HCT116 (cell line): ENCODE measurements around the gene RABEP1. TPM values are rescaled to one million over a fixed set of nuclear protein-coding genes. Genes with fewer than 3 reads are reported as not detected.

Experiments
- ATAC-seq: fragments of 200-7000 bp; cut with Tn5 transposase; 2 replicates; pipeline ENCODE4 v1.9.1; 2020; ENCODE audit warnings: mild to moderate bottlenecking, moderate library complexity
- BruUV-seq: library from RNA; stranded (reverse); fragments of 400-500 nt; replicated peaks from 2 replicates; lab custom pipeline; 2021; lab: Mats Ljungman, UMichigan
- CTCF ChIA-PET: fragments of 300-600 bp; sonication (Branson Sonifier 250); formaldehyde crosslinking; loops from one replicate; lab custom pipeline; 2021; ENCODE audit warnings: antibody characterized with exemption; lab: Charles Lee
- POLR2A ChIA-PET: fragments of 300-600, 350-600 bp; sonication (Branson Sonifier 250); formaldehyde crosslinking; loops from one replicate; lab custom pipeline; 2021; ENCODE audit warnings: antibody characterized with exemption; lab: Charles Lee
- RAD21 ChIA-PET, 2 experiments: fragments of 300-600 bp; sonication (Branson Sonifier 250); formaldehyde crosslinking; loops; one replicate each; lab custom pipeline; 2023; ENCODE audit warnings: low total read pairs in 2 of 2; ENCODE audit not compliant: uncharacterized antibody in 2 of 2, unreplicated experiment in 2 of 2, low non-redundant PET in 1 of 2; lab: Charles Lee
- DNase-seq: peaks from one replicate; pipeline ENCODE4 v3.0.0-alpha.2; 2010; ENCODE audit warnings: low read depth, low spot score
- H2AFZ ChIP-seq: fragments of 200-600 bp; shearing (Covaris generic), sonication (generic); 2 replicates; pipeline ENCODE4 v1.6.1; 2017; ENCODE audit warnings: low read depth, mixed run types, mixed read lengths, antibody characterized with exemption, low read length; ENCODE audit not compliant: poor library complexity, severe bottlenecking
- H3K27ac ChIP-seq: 2 replicates; pipeline ENCODE4 v1.5.1; 2012; ENCODE audit warnings: low read depth, low read length
- H3K27me3 ChIP-seq: fragments of 200-600 bp; sonication (generic); 2 replicates; pipeline ENCODE4 v1.6.1; 2016; ENCODE audit warnings: mixed run types, low read length, mixed read lengths; ENCODE audit not compliant: insufficient read depth
- H3K36me3 ChIP-seq, 2 experiments: fragments of 200-500 bp in 1 of 2; fragments of 200-600 bp in 1 of 2; sonication (Bioruptor generic) in 1 of 2; sonication (generic) in 1 of 2; 2 replicates each; pipeline versions ENCODE4 v1.5.1 to v1.6.1; 2014 to 2016; ENCODE audit warnings: low read length in 2 of 2, inconsistent platforms in 1 of 2, mixed read lengths in 1 of 2, mixed run types in 1 of 2; ENCODE audit not compliant: insufficient read depth in 2 of 2, control insufficient read depth in 1 of 2
- H3K4me1 ChIP-seq, 2 experiments: fragments of 200-600 bp in 1 of 2; sonication (generic) in 1 of 2; 2 replicates each; pipeline versions ENCODE4 v1.5.1 to v1.6.1; 2012 to 2017; ENCODE audit warnings: low read length in 2 of 2, inconsistent platforms in 1 of 2, mild to moderate bottlenecking in 1 of 2, mixed read lengths in 1 of 2, mixed run types in 1 of 2, moderate library complexity in 1 of 2; ENCODE audit not compliant: insufficient read depth in 2 of 2, control insufficient read depth in 1 of 2
- H3K4me2 ChIP-seq: fragments of 200-600 bp; sonication (generic); 2 replicates; pipeline ENCODE4 v1.6.1; 2017; ENCODE audit warnings: mixed run types, low read length, mixed read lengths
- H3K4me3 ChIP-seq, 2 experiments: fragments of 200-600 bp in 1 of 2; sonication (generic) in 1 of 2; replicated peaks in 1 of 2; 2 replicates each; pipeline ENCODE4 v1.5.1; 2011 to 2016; ENCODE audit warnings: low read length in 2 of 2, control low read depth in 1 of 2, low read depth in 1 of 2, mild to moderate bottlenecking in 1 of 2, mixed read lengths in 1 of 2, mixed run types in 1 of 2
- H3K79me2 ChIP-seq: fragments of 200-600 bp; sonication (generic); 2 replicates; pipeline ENCODE4 v1.6.1; 2017; ENCODE audit warnings: mild to moderate bottlenecking, mixed run types, low read length, moderate library complexity, mixed read lengths; ENCODE audit not compliant: insufficient read depth
- H3K9ac ChIP-seq: fragments of 200-600 bp; sonication (generic); 2 replicates; pipeline ENCODE4 v1.6.1; 2016; ENCODE audit warnings: low read length, mixed read lengths
- H3K9me2 ChIP-seq: fragments of 200-600 bp; sonication (generic), shearing (Covaris generic); 2 replicates; pipeline ENCODE4 v1.6.1; 2017; ENCODE audit warnings: mixed run types, mild to moderate bottlenecking, moderate library complexity; ENCODE audit not compliant: insufficient read depth
- H3K9me3 ChIP-seq, 2 experiments: fragments of 200-500 bp in 1 of 2; fragments of 200-600 bp in 1 of 2; sonication (Bioruptor generic) in 1 of 2; sonication (generic) in 1 of 2; 2 replicates each; pipeline ENCODE4 v1.6.1; 2014 to 2017; ENCODE audit warnings: low read length in 2 of 2, mixed read lengths in 2 of 2, inconsistent platforms in 1 of 2, low read depth in 1 of 2, mild to moderate bottlenecking in 1 of 2, mixed run types in 1 of 2, moderate library complexity in 1 of 2; ENCODE audit not compliant: control insufficient read depth in 1 of 2, insufficient read depth in 1 of 2
- H4K20me1 ChIP-seq: fragments of 200-600 bp; sonication (generic), shearing (Covaris generic); 2 replicates; pipeline ENCODE4 v1.6.1; 2017; ENCODE audit warnings: mixed run types, mild to moderate bottlenecking, moderate library complexity; ENCODE audit not compliant: insufficient read depth
- CBX3 ChIP-seq: IDR thresholded peaks from 2 replicates; pipeline ENCODE4 v1.6.1; 2012; ENCODE audit warnings: low read depth
- CEBPB ChIP-seq: IDR thresholded peaks from 2 replicates; pipeline ENCODE4 v1.6.1; 2012; ENCODE audit warnings: low read depth
- ELF1 ChIP-seq: IDR thresholded peaks from 2 replicates; pipeline ENCODE4 v1.6.1; 2012; ENCODE audit warnings: low read depth, borderline replicate concordance
- EZH2 ChIP-seq: fragments of 200-600 bp; sonication (generic); IDR thresholded peaks from 2 replicates; pipeline ENCODE4 v1.6.1; 2017; ENCODE audit warnings: antibody characterized with exemption, mixed run types
- EZH2phosphoT487 ChIP-seq: fragments of 200-600 bp; IDR thresholded peaks from 2 replicates; pipeline ENCODE4 v1.6.1; 2018; ENCODE audit warnings: antibody characterized with exemption, borderline replicate concordance
- FOSL1 ChIP-seq: IDR thresholded peaks from 2 replicates; pipeline ENCODE4 v1.6.1; 2012; ENCODE audit warnings: low read depth
- JUND ChIP-seq: IDR thresholded peaks from 2 replicates; pipeline ENCODE4 v1.6.1; 2012
- POLR2AphosphoS5 ChIP-seq: IDR thresholded peaks from 2 replicates; pipeline ENCODE4 v1.6.1; 2011; ENCODE audit warnings: mild to moderate bottlenecking, low read depth, low read length, moderate library complexity
- RAD21 ChIP-seq: IDR thresholded peaks from 2 replicates; pipeline ENCODE4 v1.6.1; 2012; ENCODE audit warnings: low read depth, mild to moderate bottlenecking
- SP1 ChIP-seq: IDR thresholded peaks from 2 replicates; pipeline ENCODE4 v1.6.1; 2012; ENCODE audit warnings: low read depth
- SRF ChIP-seq: IDR thresholded peaks from 2 replicates; pipeline ENCODE4 v1.6.1; 2012; ENCODE audit warnings: low read depth
- ZBTB33 ChIP-seq: IDR thresholded peaks from 2 replicates; pipeline ENCODE4 v1.6.1; 2011; ENCODE audit warnings: mild to moderate bottlenecking, low read length, moderate library complexity; ENCODE audit not compliant: insufficient replicate concordance; ENCODE audit errors: extremely low read depth
- ZFX ChIP-seq: fragments of 450-650 bp; IDR thresholded peaks from 2 replicates; pipeline ENCODE4 v1.6.1; 2017
- ZNF274 ChIP-seq: fragments of 200-500 bp; sonication (Bioruptor generic); IDR thresholded peaks from 2 replicates; pipeline ENCODE4 v1.6.1; 2014; ENCODE audit warnings: mild to moderate bottlenecking, low read depth, low read length, inconsistent platforms
- intact Hi-C: fragments of 100-400 bp; cut with micrococcal nuclease; formaldehyde crosslinking; loops from 2 replicates; pipeline ENCODE4 v1.10.0; 2022
- total RNA-seq: library from RNA; stranded (reverse); gene quantifications from one replicate; pipeline ENCODE4 v1.2.1, GENCODE V29; 2021; ENCODE audit not compliant: unreplicated experiment
- TF ChIP-seq, protein P1 (sequence below): IDR thresholded peaks from 2 replicates; pipeline ENCODE4 v1.6.1; 2012
- TF ChIP-seq, protein P2 (sequence below): IDR thresholded peaks from 2 replicates; pipeline ENCODE4 v1.6.1; 2012
- TF ChIP-seq, protein P3 (sequence below), 3 experiments: fragments of 200-600 bp in 1 of 3; sonication (generic) in 1 of 3; IDR thresholded peaks in 2 of 3; conservative IDR thresholded peaks in 1 of 3; 2 replicates each; pipeline ENCODE4 v1.5.1; 2012 to 2017; ENCODE audit warnings: low read depth in 2 of 3, low read length in 2 of 3, antibody characterized with exemption in 1 of 3, borderline replicate concordance in 1 of 3, control low read depth in 1 of 3, mild to moderate bottlenecking in 1 of 3, mixed read lengths in 1 of 3, mixed run types in 1 of 3, moderate library complexity in 1 of 3; ENCODE audit not compliant: insufficient read depth in 1 of 3

RABEP1 gene
- total RNA-seq, 1 experiment from 2014 or later = 38.5 TPM

- H3K9me2 ChIP-seq = no peaks in the 10 kb centered on the region
- ChIA-PET CTCF (no interaction called here), RAD21 (no interaction called here), POLR2A (interaction anchor here (0.6 kb wide), 1 partner anchor 12 kb away, joined by 3 read pairs; no protein-coding TSS in a partner anchor)
- H2AFZ ChIP-seq = no peak overlapping the region
- intact Hi-C loops = no loop called here
- H3K4me3 ChIP-seq = no peak overlapping the region
- no peak overlapping the region for H3K4me2 ChIP-seq
- no TSS peak for BruUV-seq
- TF ChIP-seq POLR2AphosphoS5 = no peak
- no peak for TF ChIP-seq CEBPB
- no peak for TF ChIP-seq FOSL1
- no peak for TF ChIP-seq RAD21
- TF ChIP-seq, protein P1, sequence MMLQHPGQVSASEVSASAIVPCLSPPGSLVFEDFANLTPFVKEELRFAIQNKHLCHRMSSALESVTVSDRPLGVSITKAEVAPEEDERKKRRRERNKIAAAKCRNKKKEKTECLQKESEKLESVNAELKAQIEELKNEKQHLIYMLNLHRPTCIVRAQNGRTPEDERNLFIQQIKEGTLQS = no peak
- no peak for ATAC-seq
- H3K36me3 ChIP-seq = no peaks in the 10 kb centered on the region
- DNase-seq = no peak
- H3K9me3 ChIP-seq = no peaks in the 10 kb centered on the region
- no peaks in the 10 kb centered on the region for H3K79me2 ChIP-seq
- no peak overlapping the region for H3K9ac ChIP-seq
- H3K4me1 ChIP-seq = peaks cover 0 to 2% of the 10 kb centered on the region in 2 experiments; a peak in 1 of 4 replicates
- H3K27ac ChIP-seq = no peak overlapping the region
- no peaks in the 10 kb centered on the region for H3K27me3 ChIP-seq
- H4K20me1 ChIP-seq = no peaks in the 10 kb centered on the region
These were observed 19.6 kb upstream of the RABEP1 start for GRCh38 chr17:5262416-5262991.

- H3K4me1 ChIP-seq = peaks cover 0 to 2% of the 10 kb centered on the region in 2 experiments; a peak in 1 of 4 replicates
- DNase-seq (no peak), ATAC-seq (no peak)
- no peaks in the 10 kb centered on the region for H3K36me3 ChIP-seq
- intact Hi-C loops = no loop called here
- H3K27me3 ChIP-seq = no peaks in the 10 kb centered on the region
- H3K4me3 ChIP-seq = no peak overlapping the region
- H3K27ac ChIP-seq = no peak overlapping the region
- H3K9me3 ChIP-seq = no peaks in the 10 kb centered on the region
- no TSS peak for BruUV-seq
- H3K9ac ChIP-seq = no peak overlapping the region
- H4K20me1 ChIP-seq = no peaks in the 10 kb centered on the region
- H3K79me2 ChIP-seq = no peaks in the 10 kb centered on the region
- no peak overlapping the region for H2AFZ ChIP-seq
- H3K4me2 ChIP-seq = no peak overlapping the region
- ChIA-PET CTCF (no interaction called here), POLR2A (no interaction called here), RAD21 (no interaction called here)
- no peaks in the 10 kb centered on the region for H3K9me2 ChIP-seq
- TF ChIP-seq SP1 (no peak), ZBTB33 (no peak), JUND (no peak), EZH2 (no peak), EZH2phosphoT487 (no peak), ELF1 (no peak), ZNF274 (no peak), ZFX (no peak), RAD21 (no peak), SRF (no peak), CBX3 (no peak), FOSL1 (no peak)
- TF ChIP-seq, protein P1 = no peak
- TF ChIP-seq, protein P2, sequence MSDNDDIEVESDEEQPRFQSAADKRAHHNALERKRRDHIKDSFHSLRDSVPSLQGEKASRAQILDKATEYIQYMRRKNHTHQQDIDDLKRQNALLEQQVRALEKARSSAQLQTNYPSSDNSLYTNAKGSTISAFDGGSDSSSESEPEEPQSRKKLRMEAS = no peak
- TF ChIP-seq, protein P3, sequence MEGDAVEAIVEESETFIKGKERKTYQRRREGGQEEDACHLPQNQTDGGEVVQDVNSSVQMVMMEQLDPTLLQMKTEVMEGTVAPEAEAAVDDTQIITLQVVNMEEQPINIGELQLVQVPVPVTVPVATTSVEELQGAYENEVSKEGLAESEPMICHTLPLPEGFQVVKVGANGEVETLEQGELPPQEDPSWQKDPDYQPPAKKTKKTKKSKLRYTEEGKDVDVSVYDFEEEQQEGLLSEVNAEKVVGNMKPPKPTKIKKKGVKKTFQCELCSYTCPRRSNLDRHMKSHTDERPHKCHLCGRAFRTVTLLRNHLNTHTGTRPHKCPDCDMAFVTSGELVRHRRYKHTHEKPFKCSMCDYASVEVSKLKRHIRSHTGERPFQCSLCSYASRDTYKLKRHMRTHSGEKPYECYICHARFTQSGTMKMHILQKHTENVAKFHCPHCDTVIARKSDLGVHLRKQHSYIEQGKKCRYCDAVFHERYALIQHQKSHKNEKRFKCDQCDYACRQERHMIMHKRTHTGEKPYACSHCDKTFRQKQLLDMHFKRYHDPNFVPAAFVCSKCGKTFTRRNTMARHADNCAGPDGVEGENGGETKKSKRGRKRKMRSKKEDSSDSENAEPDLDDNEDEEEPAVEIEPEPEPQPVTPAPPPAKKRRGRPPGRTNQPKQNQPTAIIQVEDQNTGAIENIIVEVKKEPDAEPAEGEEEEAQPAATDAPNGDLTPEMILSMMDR (IDR thresholded peaks at IDR 0.05 in 2 of 3, conservative IDR thresholded peaks at IDR 0.05 in 1 of 3; ENCODE audit: borderline replicate concordance in 1 of 3, insufficient read depth in 1 of 3, low read depth in 2 of 3, low read length in 2 of 3) = no peak
These were observed 18.6 kb upstream of the RABEP1 start for GRCh38 chr17:5263441-5263840.
